ENCODE data around the gene OR5A2.

The OR5A2 gene

GRCh38 chr11:59423835-59424234 is 2.4 kb downstream of the OR5A2 start:
- no peak for DNase-seq (ENCODE audit: low read depth, low spot score)
- no peak for TF ChIP-seq CTCF (IDR thresholded peaks at IDR 0.05; ENCODE audit: low read depth, low read length)
- no peak overlapping the region for H3K4me3 ChIP-seq (ENCODE audit: low read depth, low read length)
- in situ Hi-C loops (cut with HindIII; ENCODE audit: low sequenced_read_pairs), result no loop called here

- no peak for DNase-seq (ENCODE audit: low read depth, low spot score)
- H3K4me3 ChIP-seq (ENCODE audit: low read depth, low read length), result no peak overlapping the region
- no peak for TF ChIP-seq CTCF (IDR thresholded peaks at IDR 0.05; ENCODE audit: low read depth, low read length)
- in situ Hi-C loops (cut with HindIII; ENCODE audit: low sequenced_read_pairs), result no loop called here
These were observed 8.1 kb downstream of the OR5A2 start for GRCh38 chr11:59418156-59418555.

GRCh38 chr11:59417023-59417422 is 9.2 kb downstream of the OR5A2 start:
- DNase-seq (ENCODE audit: low read depth, low spot score), result no peak
- H3K4me3 ChIP-seq (ENCODE audit: low read depth, low read length), result no peak overlapping the region
- in situ Hi-C loops (cut with HindIII; ENCODE audit: low sequenced_read_pairs), result no loop called here
- TF ChIP-seq CTCF (IDR thresholded peaks at IDR 0.05; ENCODE audit: low read depth, low read length), result no peak

GRCh38 chr11:59416613-59417012 is 9.6 kb downstream of the OR5A2 start:
- TF ChIP-seq CTCF (IDR thresholded peaks at IDR 0.05; ENCODE audit: low read depth, low read length), result no peak
- DNase-seq (ENCODE audit: low read depth, low spot score), result no peak
- no peak overlapping the region for H3K4me3 ChIP-seq (ENCODE audit: low read depth, low read length)
- in situ Hi-C loops (cut with HindIII; ENCODE audit: low sequenced_read_pairs), result no loop called here

GRCh38 chr11:59415111-59415510 is 11.1 kb downstream of the OR5A2 start:
- TF ChIP-seq CTCF (IDR thresholded peaks at IDR 0.05; ENCODE audit: low read depth, low read length), result no peak
- in situ Hi-C loops (cut with HindIII; ENCODE audit: low sequenced_read_pairs), result no loop called here
- H3K4me3 ChIP-seq (ENCODE audit: low read depth, low read length), result no peak overlapping the region
- DNase-seq (ENCODE audit: low read depth, low spot score), result no peak

- no peak overlapping the region for H3K4me3 ChIP-seq (ENCODE audit: low read depth, low read length)
- TF ChIP-seq CTCF (IDR thresholded peaks at IDR 0.05; ENCODE audit: low read depth, low read length), result no peak
- no peak for DNase-seq (ENCODE audit: low read depth, low spot score)
- in situ Hi-C loops (cut with HindIII; ENCODE audit: low sequenced_read_pairs), result no loop called here
These were observed 12.6 kb downstream of the OR5A2 start for GRCh38 chr11:59413646-59414045.

- in situ Hi-C loops (cut with HindIII; ENCODE audit: low sequenced_read_pairs), result no loop called here
- H3K4me3 ChIP-seq (ENCODE audit: low read depth, low read length), result no peak overlapping the region
- no peak for DNase-seq (ENCODE audit: low read depth, low spot score)
- no peak for TF ChIP-seq CTCF (IDR thresholded peaks at IDR 0.05; ENCODE audit: low read depth, low read length)
These were observed 22.7 kb downstream of the OR5A2 start for GRCh38 chr11:59403546-59403945.

All from astrocyte of the spinal cord (primary cell).